HEK293 (cell line): Measurements from ENCODE around the gene NUDT3.

Source experiments
- HOXC10 ChIP-seq: sonication (generic); formaldehyde crosslinking; IDR thresholded peaks from 2 replicates; pipeline ENCODE4 v1.8.1; 2023; ENCODE audit warnings: mild to moderate bottlenecking, missing genetic modification reagents
- ZNF155 ChIP-seq: fragments of 450-650 bp; formaldehyde crosslinking; IDR thresholded peaks from 2 replicates; pipeline ENCODE4 v1.5.1; 2016; ENCODE audit warnings: missing biosample characterization, missing genetic modification characterization
- ZNF350 ChIP-seq: fragments of 450-650 bp; formaldehyde crosslinking; IDR thresholded peaks from 2 replicates; pipeline ENCODE4 v1.5.0; 2017; ENCODE audit warnings: missing biosample characterization, mild to moderate bottlenecking, missing genetic modification characterization
- ZNF544 ChIP-seq: fragments of 450-650 bp; formaldehyde crosslinking; IDR thresholded peaks from 2 replicates; pipeline ENCODE4 v1.5.0; 2017; ENCODE audit warnings: missing biosample characterization, missing genetic modification characterization
- ZNF664 ChIP-seq: fragments of 450-650 bp; formaldehyde crosslinking; IDR thresholded peaks from 2 replicates; pipeline ENCODE4 v1.5.1; 2016; ENCODE audit warnings: missing biosample characterization, missing genetic modification characterization

Gene NUDT3

DNA sequence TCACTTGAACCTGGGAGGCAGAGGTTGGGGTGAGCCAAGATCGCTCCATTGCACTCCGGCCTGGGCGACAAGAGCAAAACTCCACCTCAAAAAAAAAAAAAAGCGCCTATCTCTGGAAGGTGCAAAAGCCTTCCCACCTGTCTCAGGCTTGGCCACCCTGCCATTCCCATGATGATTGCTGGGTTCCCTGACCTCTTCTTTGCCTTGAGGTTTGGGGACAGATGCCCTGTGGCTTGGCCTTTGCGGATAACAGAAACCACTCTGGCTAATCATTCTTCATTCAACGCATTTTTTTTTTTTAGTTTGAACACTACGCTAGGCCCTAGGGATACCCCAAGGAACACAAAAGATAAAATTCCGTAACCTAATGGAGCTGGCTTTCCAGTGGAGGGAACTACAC is 162.6 kb downstream of the NUDT3 start (continued):
- TF ChIP-seq HOXC10 (CRISPR knock-in tag) (no peak), ZNF155 (tag by site-specific recombination) (no peak), ZNF350 (no peak), ZNF544 (tag by site-specific recombination) (no peak), ZNF664 (no peak)
